Astrocyte (in vitro differentiated cells and primary cell): ENCODE measurements around the gene GRIN2D. TPM values are rescaled to one million over a fixed set of nuclear protein-coding genes. Genes with fewer than 3 reads are reported as not detected.

Source experiments
- DNase-seq: peaks from one replicate; pipeline ENCODE4 v3.0.0-alpha.2; 2010; ENCODE audit warnings: low read depth
- FAIRE-seq: peaks from 2 replicates; lab custom pipeline; 2011; peaks lifted over from hg19 to GRCh38; lab: Jason Lieb, UNC
- H2AFZ ChIP-seq: 2 replicates; pipeline ENCODE4 v1.6.0; 2012; ENCODE audit warnings: low read depth, low read length, inconsistent platforms
- H3K27ac ChIP-seq: 2 replicates; pipeline ENCODE4 v1.5.1; 2011; ENCODE audit warnings: low read depth, low read length, inconsistent platforms
- H3K27me3 ChIP-seq: 2 replicates; pipeline ENCODE4 v1.6.0; 2011; ENCODE audit warnings: low read length, inconsistent platforms; ENCODE audit not compliant: insufficient read depth
- H3K36me3 ChIP-seq: 2 replicates; pipeline ENCODE4 v1.5.1; 2011; ENCODE audit warnings: low read length, inconsistent platforms; ENCODE audit not compliant: insufficient read depth
- H3K4me1 ChIP-seq: 2 replicates; pipeline ENCODE4 v1.5.1; 2011; ENCODE audit warnings: low read length, inconsistent platforms; ENCODE audit not compliant: insufficient read depth
- H3K4me2 ChIP-seq: 2 replicates; pipeline ENCODE4 v1.6.0; 2012; ENCODE audit warnings: low read length, inconsistent platforms
- H3K4me3 ChIP-seq: 2 replicates; pipeline ENCODE4 v1.5.1; 2011; ENCODE audit warnings: low read depth, mild to moderate bottlenecking, low read length, inconsistent platforms; ENCODE audit not compliant: insufficient read depth
- H3K79me2 ChIP-seq: 2 replicates; pipeline ENCODE4 v1.6.0; 2012; ENCODE audit warnings: mild to moderate bottlenecking, low read length, inconsistent platforms; ENCODE audit not compliant: insufficient read depth
- H3K9ac ChIP-seq: 2 replicates; pipeline ENCODE4 v1.6.0; 2012; ENCODE audit warnings: mild to moderate bottlenecking, low read length, inconsistent platforms
- H3K9me3 ChIP-seq: 2 replicates; pipeline ENCODE4 v1.5.1; 2012; ENCODE audit warnings: low read depth, mild to moderate bottlenecking, low read length, inconsistent platforms; ENCODE audit not compliant: insufficient read depth
- H4K20me1 ChIP-seq: 2 replicates; pipeline ENCODE4 v1.6.0; 2012; ENCODE audit warnings: low read length, inconsistent platforms; ENCODE audit not compliant: insufficient read depth
- H3K27ac Mint-ChIP-seq: one replicate; pipeline ENCODE4 v1.8.0; 2021; ENCODE audit warnings: mild to moderate bottlenecking, mixed read lengths; ENCODE audit not compliant: unreplicated experiment
- H3K27me3 Mint-ChIP-seq: one replicate; pipeline ENCODE4 v1.8.0; 2021; ENCODE audit warnings: low read depth, mixed read lengths; ENCODE audit not compliant: unreplicated experiment
- H3K36me3 Mint-ChIP-seq: one replicate; pipeline ENCODE4 v1.8.0; 2021; ENCODE audit warnings: low read depth, mixed read lengths; ENCODE audit not compliant: unreplicated experiment
- H3K4me1 Mint-ChIP-seq: one replicate; pipeline ENCODE4 v1.8.0; 2021; ENCODE audit warnings: low read depth, mixed read lengths; ENCODE audit not compliant: unreplicated experiment
- H3K4me3 Mint-ChIP-seq: one replicate; pipeline ENCODE4 v1.8.0; 2021; ENCODE audit warnings: mild to moderate bottlenecking, moderate library complexity, mixed read lengths; ENCODE audit not compliant: unreplicated experiment
- H3K9me3 Mint-ChIP-seq: one replicate; pipeline ENCODE4 v1.8.0; 2021; ENCODE audit warnings: mild to moderate bottlenecking, mixed read lengths; ENCODE audit not compliant: unreplicated experiment
- EZH2 ChIP-seq: IDR thresholded peaks from 2 replicates; pipeline ENCODE4 v1.6.1; 2012; ENCODE audit warnings: mild to moderate bottlenecking, low read length, inconsistent platforms; ENCODE audit not compliant: insufficient read depth
- total RNA-seq: library from RNA; stranded (reverse); gene quantifications from 2 replicates; pipeline ENCODE4 v1.2.1, GENCODE V29; 2021
- TF ChIP-seq, protein P1 (sequence below): IDR thresholded peaks from 2 replicates; pipeline ENCODE4 v1.5.1; 2011; ENCODE audit warnings: low read depth, mild to moderate bottlenecking, inconsistent platforms, low read length, moderate library complexity; ENCODE audit not compliant: insufficient read depth

Gene GRIN2D
- total RNA-seq, 1 donor from 2014 or later = 6.2 TPM

DNA sequence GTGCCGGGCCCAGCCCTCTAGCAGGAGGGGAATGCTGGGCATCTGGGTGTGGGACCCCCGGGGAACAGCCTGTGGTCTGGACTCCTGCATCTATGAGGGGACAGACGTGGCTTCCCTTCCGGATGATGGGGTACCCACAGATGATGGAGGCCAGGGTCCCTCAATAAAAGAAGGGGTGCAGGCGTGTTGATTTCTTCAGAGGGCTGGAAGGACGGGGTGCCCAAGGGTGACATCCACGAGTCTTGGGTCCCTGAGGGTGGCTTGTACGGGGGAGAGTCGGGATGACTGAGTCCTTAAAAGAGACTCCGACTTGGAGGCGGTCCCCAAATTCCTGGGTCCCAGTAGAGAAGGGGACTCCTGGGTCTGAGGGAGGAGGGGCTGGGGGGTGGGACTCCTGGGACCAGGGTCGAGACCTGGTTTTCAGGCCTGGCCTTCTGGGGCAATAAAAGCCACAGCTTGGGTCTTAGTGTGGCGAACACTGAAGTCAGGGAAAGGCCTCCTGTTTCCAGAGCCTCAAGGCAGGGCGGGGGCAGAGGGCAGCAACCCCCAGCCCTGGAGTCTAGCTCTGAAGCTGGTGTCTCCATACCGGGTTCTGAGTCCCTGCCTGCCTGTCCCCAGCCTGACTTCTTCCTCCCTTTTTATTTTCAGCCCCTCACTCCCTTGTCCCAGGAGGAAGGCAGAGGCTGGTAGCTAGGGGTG is 459 bp upstream of the GRIN2D start:
- DNase-seq (no peak), FAIRE-seq (no peak)
- TF ChIP-seq, protein P1, sequence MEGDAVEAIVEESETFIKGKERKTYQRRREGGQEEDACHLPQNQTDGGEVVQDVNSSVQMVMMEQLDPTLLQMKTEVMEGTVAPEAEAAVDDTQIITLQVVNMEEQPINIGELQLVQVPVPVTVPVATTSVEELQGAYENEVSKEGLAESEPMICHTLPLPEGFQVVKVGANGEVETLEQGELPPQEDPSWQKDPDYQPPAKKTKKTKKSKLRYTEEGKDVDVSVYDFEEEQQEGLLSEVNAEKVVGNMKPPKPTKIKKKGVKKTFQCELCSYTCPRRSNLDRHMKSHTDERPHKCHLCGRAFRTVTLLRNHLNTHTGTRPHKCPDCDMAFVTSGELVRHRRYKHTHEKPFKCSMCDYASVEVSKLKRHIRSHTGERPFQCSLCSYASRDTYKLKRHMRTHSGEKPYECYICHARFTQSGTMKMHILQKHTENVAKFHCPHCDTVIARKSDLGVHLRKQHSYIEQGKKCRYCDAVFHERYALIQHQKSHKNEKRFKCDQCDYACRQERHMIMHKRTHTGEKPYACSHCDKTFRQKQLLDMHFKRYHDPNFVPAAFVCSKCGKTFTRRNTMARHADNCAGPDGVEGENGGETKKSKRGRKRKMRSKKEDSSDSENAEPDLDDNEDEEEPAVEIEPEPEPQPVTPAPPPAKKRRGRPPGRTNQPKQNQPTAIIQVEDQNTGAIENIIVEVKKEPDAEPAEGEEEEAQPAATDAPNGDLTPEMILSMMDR = no peak
- no peak for TF ChIP-seq EZH2
- peak overlapping the region; percentile 64 for H3K9ac ChIP-seq
- H3K4me1 ChIP-seq = peaks cover 15% of the 10 kb centered on the region
- H3K4me2 ChIP-seq = peak overlapping the region; percentile 88
- H3K27me3 Mint-ChIP-seq = peaks cover 2% of the 10 kb centered on the region
- peaks cover 7% of the 10 kb centered on the region for H3K36me3 Mint-ChIP-seq
- peaks cover 14% of the 10 kb centered on the region for H3K27me3 ChIP-seq
- peaks cover 22% of the 10 kb centered on the region for H4K20me1 ChIP-seq
- peak overlapping the region; percentile 63 for H2AFZ ChIP-seq
- H3K27ac ChIP-seq = no peak overlapping the region
- no peak overlapping the region for H3K27ac Mint-ChIP-seq
- H3K4me3 ChIP-seq = no peak overlapping the region
- peaks cover 20% of the 10 kb centered on the region for H3K4me1 Mint-ChIP-seq
- H3K36me3 ChIP-seq = peaks cover 8% of the 10 kb centered on the region
- H3K4me3 Mint-ChIP-seq = peak overlapping the region; percentile 54
- no peaks in the 10 kb centered on the region for H3K9me3 ChIP-seq
- peaks cover 36% of the 10 kb centered on the region for H3K79me2 ChIP-seq
- peaks cover 3% of the 10 kb centered on the region for H3K9me3 Mint-ChIP-seq

DNA sequence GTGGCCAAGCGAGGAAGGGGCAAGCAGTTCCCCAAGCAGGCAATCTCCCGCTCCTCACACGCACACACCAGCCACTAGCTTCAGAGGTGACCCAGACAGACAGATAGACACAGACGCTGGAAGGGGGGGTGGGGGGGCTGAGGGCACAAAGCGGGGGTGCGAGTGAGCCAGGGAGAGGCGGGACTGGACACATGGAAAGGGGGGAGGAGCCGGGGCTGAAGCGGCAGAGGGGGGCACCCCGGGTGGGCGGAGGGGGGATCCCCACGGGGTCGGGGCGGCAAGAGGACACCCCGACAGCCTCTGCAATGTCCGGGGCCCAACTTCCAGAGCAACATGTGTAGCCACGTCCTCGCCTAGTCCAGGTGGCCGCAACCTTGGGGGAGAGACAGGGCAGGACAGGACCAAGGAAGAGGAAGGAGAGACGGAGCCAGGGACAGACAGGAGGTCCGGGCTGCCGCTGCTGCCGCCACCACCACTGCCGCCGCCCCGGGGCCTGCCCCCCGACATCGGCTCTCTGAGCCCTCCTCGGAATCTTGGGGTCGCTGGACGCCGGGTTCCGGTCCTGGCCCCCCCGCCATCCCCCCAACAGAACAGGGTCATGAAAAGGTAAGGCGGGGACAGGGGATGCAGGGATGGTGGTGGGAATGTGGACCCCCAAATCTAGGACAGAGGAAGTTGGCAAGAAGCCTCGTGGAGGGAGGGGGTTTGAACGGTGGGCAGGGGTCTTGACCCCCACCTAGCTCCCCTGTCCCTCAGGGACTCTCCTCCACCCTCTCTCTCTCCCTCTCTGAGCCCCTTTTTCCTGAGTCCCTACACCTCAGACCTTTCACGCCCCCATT is 1.1 kb downstream of the GRIN2D start:
- TF ChIP-seq, protein P1 = no peak
- peak; percentile 81 for TF ChIP-seq EZH2
- Mint-ChIP-seq H3K27ac (peak overlapping the region; percentile 55), H3K9me3 (peaks cover 3% of the 10 kb centered on the region), H3K27me3 (peaks cover 2% of the 10 kb centered on the region), H3K4me1 (peaks cover 13% of the 10 kb centered on the region), H3K36me3 (peaks cover 4% of the 10 kb centered on the region), H3K4me3 (peak overlapping the region; percentile 87)
- Histone ChIP-seq H2AFZ (peak overlapping the region; percentile 63), H4K20me1 (peaks cover 7% of the 10 kb centered on the region), H3K9ac (peak overlapping the region; percentile 64), H3K27ac (no peak overlapping the region), H3K27me3 (peaks cover 14% of the 10 kb centered on the region), H3K4me1 (peaks cover 13% of the 10 kb centered on the region), H3K79me2 (peaks cover 21% of the 10 kb centered on the region), H3K4me2 (peak overlapping the region; percentile 88), H3K4me3 (peak overlapping the region; percentile 45), H3K36me3 (no peaks in the 10 kb centered on the region), H3K9me3 (no peaks in the 10 kb centered on the region)
- no peak for DNase-seq
- FAIRE-seq = no peak

DNA sequence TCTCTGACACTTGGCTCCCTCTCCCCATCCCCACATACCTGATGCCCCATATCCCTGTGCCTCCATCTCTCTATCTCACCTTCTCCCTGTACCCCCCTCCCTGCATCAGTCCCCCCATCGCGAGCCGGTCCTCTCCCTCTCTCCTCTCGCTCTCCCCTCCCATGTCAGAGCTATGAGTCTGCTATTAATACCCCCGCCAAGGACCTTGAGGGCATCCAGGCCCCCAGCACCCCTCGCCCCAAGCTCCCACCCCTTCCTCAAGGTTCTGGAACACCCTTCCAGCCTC is 1.6 kb downstream of the GRIN2D start:
- Mint-ChIP-seq H3K27ac (no peak overlapping the region), H3K9me3 (peaks cover 3% of the 10 kb centered on the region), H3K27me3 (peaks cover 2% of the 10 kb centered on the region), H3K36me3 (peaks cover 4% of the 10 kb centered on the region), H3K4me3 (peak overlapping the region; percentile 72), H3K4me1 (peaks cover 13% of the 10 kb centered on the region)
- H3K9ac ChIP-seq = peak overlapping the region; percentile 23
- TF ChIP-seq, protein P1 = no peak
- TF ChIP-seq EZH2 = peak; percentile 80
- no peaks in the 10 kb centered on the region for H3K36me3 ChIP-seq
- H3K4me3 ChIP-seq = no peak overlapping the region
- H3K79me2 ChIP-seq = peaks cover 15% of the 10 kb centered on the region
- H3K27me3 ChIP-seq = peaks cover 14% of the 10 kb centered on the region
- no peak for FAIRE-seq
- H3K4me1 ChIP-seq = peaks cover 12% of the 10 kb centered on the region
- H3K27ac ChIP-seq = no peak overlapping the region
- no peaks in the 10 kb centered on the region for H3K9me3 ChIP-seq
- peaks cover 3% of the 10 kb centered on the region for H4K20me1 ChIP-seq
- H3K4me2 ChIP-seq = peak overlapping the region; percentile 57
- no peak overlapping the region for H2AFZ ChIP-seq
- no peak for DNase-seq
